Gastroesophageal sphincter (tissue), 3 donors: ENCODE measurements around the gene SLFN12L.

Experiments
- CTCF ChIP-seq, 4 experiments: fragments of 200-600 bp in 2 of 4; fragments of 450-650 bp in 2 of 4; sonication (generic) in 1 of 4; IDR thresholded peaks; one replicate each; pipeline ENCODE4 v1.5.1; 2017 to 2019; ENCODE audit warnings: antibody characterized with exemption in 4 of 4, mild to moderate bottlenecking in 2 of 4, moderate library complexity in 2 of 4
- POLR2A ChIP-seq, 2 donors: fragments of 450-650 bp; IDR thresholded peaks; one replicate each; pipeline ENCODE4 v1.6.1; 2017; ENCODE audit warnings: antibody characterized with exemption in 2 of 2, mild to moderate bottlenecking in 2 of 2, moderate library complexity in 1 of 2
- POLR2AphosphoS5 ChIP-seq: sonication (generic); formaldehyde crosslinking; IDR thresholded peaks from one replicate; pipeline ENCODE4 v1.6.1; 2017; ENCODE audit warnings: antibody characterized with exemption

- TF ChIP-seq CTCF (IDR thresholded peaks at IDR 0.05) (no peak), POLR2AphosphoS5 (no peak), POLR2A (IDR thresholded peaks at IDR 0.05) (no peak)
Observed at GRCh38 chr17:35577830-35578196, 40.3 kb upstream of the SLFN12L start.
